PC-9 (cell line): ENCODE measurements around the gene ABHD5.

Experiments used
- CTCF ChIP-seq: fragments of 200-600 bp; sonication (generic); conservative IDR thresholded peaks from 2 replicates; pipeline ENCODE4 v1.6.1; 2017; ENCODE audit warnings: mixed run types, antibody characterized with exemption, mild to moderate bottlenecking, moderate library complexity
- EZH2 ChIP-seq: fragments of 200-600 bp; sonication (generic); IDR thresholded peaks from 2 replicates; pipeline ENCODE4 v1.8.0; 2017; ENCODE audit warnings: antibody characterized with exemption, low read depth

GRCh38 chr3:43670635-43671522 is 19.9 kb upstream of the ABHD5 start:
- TF ChIP-seq CTCF (no peak), EZH2 (no peak)
